WTC11 (cell line): Measurements from ENCODE around the gene RPL13. TPM values are rescaled to one million over a fixed set of nuclear protein-coding genes. Genes with fewer than 3 reads are reported as not detected.

Source experiments
- ATAC-seq: fragments of 200-7000 bp; cut with Tn5 transposase; 2 replicates; pipeline ENCODE4 v1.10.0; 2021; ENCODE audit warnings: mild to moderate bottlenecking, moderate library complexity
- CTCF ChIA-PET: fragments of 300-600 bp; sonication (Branson Sonifier 250); formaldehyde crosslinking; loops from one replicate; lab custom pipeline; 2021; ENCODE audit warnings: antibody characterized with exemption; lab: Charles Lee
- POLR2A ChIA-PET: fragments of 350-600 bp; sonication (Branson Sonifier 250); formaldehyde crosslinking; loops from one replicate; lab custom pipeline; 2021; ENCODE audit warnings: antibody characterized with exemption; lab: Charles Lee
- DNase-seq: peaks from one replicate; pipeline ENCODE4 v3.0.0; 2021; ENCODE audit warnings: low spot score
- H3K27ac Mint-ChIP-seq: 2 replicates; pipeline ENCODE4 v1.8.0; 2021; ENCODE audit warnings: mixed read lengths
- H3K27me3 Mint-ChIP-seq: 2 replicates; pipeline ENCODE4 v1.8.0; 2021; ENCODE audit warnings: low read depth, mild to moderate bottlenecking, moderate library complexity, mixed read lengths
- H3K36me3 Mint-ChIP-seq: 2 replicates; pipeline ENCODE4 v1.8.0; 2021; ENCODE audit warnings: mixed read lengths
- H3K4me1 Mint-ChIP-seq: 2 replicates; pipeline ENCODE4 v1.8.0; 2022; ENCODE audit warnings: mixed read lengths
- H3K4me3 Mint-ChIP-seq: 2 replicates; pipeline ENCODE4 v1.8.0; 2021; ENCODE audit warnings: mild to moderate bottlenecking, moderate library complexity, mixed read lengths
- H3K9me3 Mint-ChIP-seq: 2 replicates; pipeline ENCODE4 v1.8.0; 2021; ENCODE audit warnings: mixed read lengths
- ATF3 ChIP-seq: sonication (generic); formaldehyde crosslinking; conservative IDR thresholded peaks from 2 replicates; pipeline ENCODE4 v1.8.1; 2022; ENCODE audit warnings: mild to moderate bottlenecking, missing genetic modification reagents
- CBFB ChIP-seq: sonication (generic); formaldehyde crosslinking; IDR thresholded peaks from 2 replicates; pipeline ENCODE4 v1.8.1; 2022; ENCODE audit warnings: mild to moderate bottlenecking, low read depth, missing genetic modification reagents
- ELF4 ChIP-seq: sonication (generic); formaldehyde crosslinking; IDR thresholded peaks from 2 replicates; pipeline ENCODE4 v1.8.1; 2022; ENCODE audit warnings: low read depth, mild to moderate bottlenecking, moderate library complexity, missing genetic modification reagents
- ETV6 ChIP-seq: sonication (generic); formaldehyde crosslinking; IDR thresholded peaks from 2 replicates; pipeline ENCODE4 v1.8.1; 2022; ENCODE audit warnings: mild to moderate bottlenecking, missing genetic modification reagents
- GABPB1 ChIP-seq: sonication (generic); formaldehyde crosslinking; IDR thresholded peaks from 2 replicates; pipeline ENCODE4 v1.8.1; 2023; ENCODE audit warnings: mild to moderate bottlenecking, missing genetic modification reagents
- GTF2I ChIP-seq: fragments of 250-450 bp; sonication (Bioruptor Pico); conservative IDR thresholded peaks from 2 replicates; pipeline ENCODE4 v1.4.0; 2021; ENCODE audit warnings: mild to moderate bottlenecking
- IRF1 ChIP-seq: sonication (generic); formaldehyde crosslinking; IDR thresholded peaks from 2 replicates; pipeline ENCODE4 v1.8.0; 2023; ENCODE audit warnings: missing genetic modification reagents
- KAT7 ChIP-seq: sonication (generic); formaldehyde crosslinking; IDR thresholded peaks from 2 replicates; pipeline ENCODE4 v1.8.1; 2023; ENCODE audit warnings: missing genetic modification reagents, mild to moderate bottlenecking, borderline replicate concordance
- MLX ChIP-seq: sonication (generic); formaldehyde crosslinking; IDR thresholded peaks from 2 replicates; pipeline ENCODE4 v1.8.1; 2023; ENCODE audit warnings: mild to moderate bottlenecking, missing genetic modification reagents, moderate library complexity
- NFE2L1 ChIP-seq: sonication (generic); formaldehyde crosslinking; IDR thresholded peaks from 2 replicates; pipeline ENCODE4 v1.8.1; 2023; ENCODE audit warnings: missing genetic modification reagents
- PREB ChIP-seq: sonication (generic); formaldehyde crosslinking; IDR thresholded peaks from 2 replicates; pipeline ENCODE4 v1.8.1; 2022; ENCODE audit warnings: mild to moderate bottlenecking, missing genetic modification reagents, moderate library complexity, borderline replicate concordance
- RELA ChIP-seq: sonication (generic); formaldehyde crosslinking; IDR thresholded peaks from 2 replicates; pipeline ENCODE4 v1.8.1; 2022; ENCODE audit warnings: missing genetic modification reagents, mild to moderate bottlenecking, borderline replicate concordance
- RORB ChIP-seq: fragments of 250-450 bp; sonication (Bioruptor Pico); IDR thresholded peaks from 2 replicates; pipeline ENCODE4 v1.9.0; 2021; ENCODE audit warnings: mild to moderate bottlenecking
- TEAD1 ChIP-seq: sonication (generic); formaldehyde crosslinking; IDR thresholded peaks from 2 replicates; pipeline ENCODE4 v1.8.0; 2022; ENCODE audit warnings: mild to moderate bottlenecking, missing genetic modification reagents
- ZNF263 ChIP-seq: sonication (generic); formaldehyde crosslinking; IDR thresholded peaks from 2 replicates; pipeline ENCODE4 v1.8.1; 2022; ENCODE audit warnings: low read depth, mild to moderate bottlenecking, moderate library complexity, missing genetic modification reagents
- total RNA-seq: library from RNA; stranded (reverse); gene quantifications from 3 replicates; pipeline ENCODE4 v1.2.3, GENCODE V29; 2021
- TF ChIP-seq, protein P1 (sequence below): sonication (generic); formaldehyde crosslinking; IDR thresholded peaks from 2 replicates; pipeline ENCODE4 v1.8.1; 2022; ENCODE audit warnings: low read depth, mild to moderate bottlenecking, moderate library complexity, missing genetic modification reagents, borderline replicate concordance
- TF ChIP-seq, protein P2 (sequence below): sonication (generic); formaldehyde crosslinking; IDR thresholded peaks from 2 replicates; pipeline ENCODE4 v1.8.0; 2022; ENCODE audit warnings: mild to moderate bottlenecking, missing genetic modification reagents
- TF ChIP-seq, protein P3 (sequence below): sonication (generic); formaldehyde crosslinking; IDR thresholded peaks from 2 replicates; pipeline ENCODE4 v1.8.1; 2023; ENCODE audit warnings: mild to moderate bottlenecking, missing genetic modification reagents
- TF ChIP-seq, protein P4 (sequence below): sonication (generic); formaldehyde crosslinking; IDR thresholded peaks from 2 replicates; pipeline ENCODE4 v1.8.1; 2023; ENCODE audit warnings: mild to moderate bottlenecking, missing genetic modification reagents
- TF ChIP-seq, protein P5 (sequence below): sonication (generic); formaldehyde crosslinking; IDR thresholded peaks from 2 replicates; pipeline ENCODE4 v1.8.0; 2023; ENCODE audit warnings: mild to moderate bottlenecking, missing genetic modification reagents

RPL13 gene
- total RNA-seq, 1 experiment from 2014 or later, result 2,631 TPM

GRCh38 chr16:89517128-89517527, 43.4 kb upstream of the RPL13 start:
- Mint-ChIP-seq H3K27ac (no peak overlapping the region), H3K9me3 (no peaks in the 10 kb centered on the region), H3K4me3 (no peak overlapping the region), H3K27me3 (no peaks in the 10 kb centered on the region; the same call in 1 of the 2 replicates), H3K36me3 (peaks cover 60% of the 10 kb centered on the region), H3K4me1 (peaks cover 7% of the 10 kb centered on the region)
- POLR2A ChIA-PET, result no interaction called here
- CTCF ChIA-PET, result no interaction called here
- no peak for DNase-seq
- ATAC-seq, result no peak
- TF ChIP-seq ETV6 (CRISPR knock-in tag) (no peak), GABPB1 (CRISPR knock-in tag) (no peak), TEAD1 (CRISPR knock-in tag) (no peak), CBFB (no peak), PREB (CRISPR knock-in tag) (no peak), GTF2I (CRISPR knock-in tag) (no peak), RELA (no peak), ZNF263 (no peak), ATF3 (no peak), RORB (CRISPR knock-in tag) (no peak), KAT7 (CRISPR knock-in tag) (no peak), MLX (no peak), IRF1 (CRISPR knock-in tag) (no peak), NFE2L1 (CRISPR knock-in tag) (no peak), ELF4 (no peak)
- TF ChIP-seq, protein P1, sequence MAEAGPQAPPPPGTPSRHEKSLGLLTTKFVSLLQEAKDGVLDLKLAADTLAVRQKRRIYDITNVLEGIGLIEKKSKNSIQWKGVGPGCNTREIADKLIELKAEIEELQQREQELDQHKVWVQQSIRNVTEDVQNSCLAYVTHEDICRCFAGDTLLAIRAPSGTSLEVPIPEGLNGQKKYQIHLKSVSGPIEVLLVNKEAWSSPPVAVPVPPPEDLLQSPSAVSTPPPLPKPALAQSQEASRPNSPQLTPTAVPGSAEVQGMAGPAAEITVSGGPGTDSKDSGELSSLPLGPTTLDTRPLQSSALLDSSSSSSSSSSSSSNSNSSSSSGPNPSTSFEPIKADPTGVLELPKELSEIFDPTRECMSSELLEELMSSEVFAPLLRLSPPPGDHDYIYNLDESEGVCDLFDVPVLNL (CRISPR knock-in tag), result no peak
- TF ChIP-seq, protein P2, sequence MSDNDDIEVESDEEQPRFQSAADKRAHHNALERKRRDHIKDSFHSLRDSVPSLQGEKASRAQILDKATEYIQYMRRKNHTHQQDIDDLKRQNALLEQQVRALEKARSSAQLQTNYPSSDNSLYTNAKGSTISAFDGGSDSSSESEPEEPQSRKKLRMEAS (CRISPR knock-in tag), result no peak
- TF ChIP-seq, protein P3, sequence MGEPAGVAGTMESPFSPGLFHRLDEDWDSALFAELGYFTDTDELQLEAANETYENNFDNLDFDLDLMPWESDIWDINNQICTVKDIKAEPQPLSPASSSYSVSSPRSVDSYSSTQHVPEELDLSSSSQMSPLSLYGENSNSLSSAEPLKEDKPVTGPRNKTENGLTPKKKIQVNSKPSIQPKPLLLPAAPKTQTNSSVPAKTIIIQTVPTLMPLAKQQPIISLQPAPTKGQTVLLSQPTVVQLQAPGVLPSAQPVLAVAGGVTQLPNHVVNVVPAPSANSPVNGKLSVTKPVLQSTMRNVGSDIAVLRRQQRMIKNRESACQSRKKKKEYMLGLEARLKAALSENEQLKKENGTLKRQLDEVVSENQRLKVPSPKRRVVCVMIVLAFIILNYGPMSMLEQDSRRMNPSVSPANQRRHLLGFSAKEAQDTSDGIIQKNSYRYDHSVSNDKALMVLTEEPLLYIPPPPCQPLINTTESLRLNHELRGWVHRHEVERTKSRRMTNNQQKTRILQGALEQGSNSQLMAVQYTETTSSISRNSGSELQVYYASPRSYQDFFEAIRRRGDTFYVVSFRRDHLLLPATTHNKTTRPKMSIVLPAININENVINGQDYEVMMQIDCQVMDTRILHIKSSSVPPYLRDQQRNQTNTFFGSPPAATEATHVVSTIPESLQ (CRISPR knock-in tag), result no peak
- TF ChIP-seq, protein P4, sequence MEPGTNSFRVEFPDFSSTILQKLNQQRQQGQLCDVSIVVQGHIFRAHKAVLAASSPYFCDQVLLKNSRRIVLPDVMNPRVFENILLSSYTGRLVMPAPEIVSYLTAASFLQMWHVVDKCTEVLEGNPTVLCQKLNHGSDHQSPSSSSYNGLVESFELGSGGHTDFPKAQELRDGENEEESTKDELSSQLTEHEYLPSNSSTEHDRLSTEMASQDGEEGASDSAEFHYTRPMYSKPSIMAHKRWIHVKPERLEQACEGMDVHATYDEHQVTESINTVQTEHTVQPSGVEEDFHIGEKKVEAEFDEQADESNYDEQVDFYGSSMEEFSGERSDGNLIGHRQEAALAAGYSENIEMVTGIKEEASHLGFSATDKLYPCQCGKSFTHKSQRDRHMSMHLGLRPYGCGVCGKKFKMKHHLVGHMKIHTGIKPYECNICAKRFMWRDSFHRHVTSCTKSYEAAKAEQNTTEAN (CRISPR knock-in tag), result no peak
- TF ChIP-seq, protein P5, sequence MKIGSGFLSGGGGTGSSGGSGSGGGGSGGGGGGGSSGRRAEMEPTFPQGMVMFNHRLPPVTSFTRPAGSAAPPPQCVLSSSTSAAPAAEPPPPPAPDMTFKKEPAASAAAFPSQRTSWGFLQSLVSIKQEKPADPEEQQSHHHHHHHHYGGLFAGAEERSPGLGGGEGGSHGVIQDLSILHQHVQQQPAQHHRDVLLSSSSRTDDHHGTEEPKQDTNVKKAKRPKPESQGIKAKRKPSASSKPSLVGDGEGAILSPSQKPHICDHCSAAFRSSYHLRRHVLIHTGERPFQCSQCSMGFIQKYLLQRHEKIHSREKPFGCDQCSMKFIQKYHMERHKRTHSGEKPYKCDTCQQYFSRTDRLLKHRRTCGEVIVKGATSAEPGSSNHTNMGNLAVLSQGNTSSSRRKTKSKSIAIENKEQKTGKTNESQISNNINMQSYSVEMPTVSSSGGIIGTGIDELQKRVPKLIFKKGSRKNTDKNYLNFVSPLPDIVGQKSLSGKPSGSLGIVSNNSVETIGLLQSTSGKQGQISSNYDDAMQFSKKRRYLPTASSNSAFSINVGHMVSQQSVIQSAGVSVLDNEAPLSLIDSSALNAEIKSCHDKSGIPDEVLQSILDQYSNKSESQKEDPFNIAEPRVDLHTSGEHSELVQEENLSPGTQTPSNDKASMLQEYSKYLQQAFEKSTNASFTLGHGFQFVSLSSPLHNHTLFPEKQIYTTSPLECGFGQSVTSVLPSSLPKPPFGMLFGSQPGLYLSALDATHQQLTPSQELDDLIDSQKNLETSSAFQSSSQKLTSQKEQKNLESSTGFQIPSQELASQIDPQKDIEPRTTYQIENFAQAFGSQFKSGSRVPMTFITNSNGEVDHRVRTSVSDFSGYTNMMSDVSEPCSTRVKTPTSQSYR, result no peak
